PC-9 (cell line): Measurements from ENCODE around the gene THADA.

ENCODE experiments used
- EZH2 ChIP-seq: fragments of 200-600 bp; sonication (generic); IDR thresholded peaks from 2 replicates; pipeline ENCODE4 v1.8.0; 2017; ENCODE audit warnings: antibody characterized with exemption, low read depth
- TF ChIP-seq, protein P1 (sequence below): fragments of 200-600 bp; sonication (generic); conservative IDR thresholded peaks from 2 replicates; pipeline ENCODE4 v1.6.1; 2017; ENCODE audit warnings: mixed run types, antibody characterized with exemption, mild to moderate bottlenecking, moderate library complexity

DNA sequence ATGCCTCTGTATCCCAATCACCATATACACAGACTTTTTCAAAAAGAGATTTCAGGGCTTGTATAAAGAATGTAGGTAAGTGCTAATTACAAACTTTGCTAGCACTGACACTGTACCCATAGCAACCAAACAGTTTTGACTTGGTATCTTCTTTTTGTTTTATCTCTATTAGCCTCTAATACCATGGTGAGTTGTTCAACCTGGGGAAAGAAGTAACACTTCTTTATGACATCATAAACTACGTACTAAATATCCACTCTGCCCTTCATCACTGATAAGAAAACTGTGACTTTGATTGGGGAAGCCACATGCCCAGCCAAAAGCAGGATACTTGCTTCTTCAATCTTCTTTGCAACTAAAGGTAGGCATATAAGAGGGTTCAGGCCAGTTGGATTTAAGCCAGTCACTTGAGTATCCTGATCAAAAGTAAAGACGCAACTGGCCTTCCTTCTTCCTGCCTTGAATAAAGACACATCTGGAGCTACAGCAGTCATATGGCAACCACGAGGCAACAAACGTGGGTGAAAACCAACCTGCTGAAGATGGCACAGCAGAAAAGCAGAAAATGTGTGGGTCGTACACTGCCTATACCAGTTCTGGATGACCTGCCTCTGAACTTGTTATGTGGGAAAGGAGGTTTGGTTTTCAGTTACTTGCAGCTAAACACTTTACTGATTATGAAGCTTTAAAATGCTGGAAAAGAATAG, 16.4 kb downstream of the THADA start:
- TF ChIP-seq, protein P1, sequence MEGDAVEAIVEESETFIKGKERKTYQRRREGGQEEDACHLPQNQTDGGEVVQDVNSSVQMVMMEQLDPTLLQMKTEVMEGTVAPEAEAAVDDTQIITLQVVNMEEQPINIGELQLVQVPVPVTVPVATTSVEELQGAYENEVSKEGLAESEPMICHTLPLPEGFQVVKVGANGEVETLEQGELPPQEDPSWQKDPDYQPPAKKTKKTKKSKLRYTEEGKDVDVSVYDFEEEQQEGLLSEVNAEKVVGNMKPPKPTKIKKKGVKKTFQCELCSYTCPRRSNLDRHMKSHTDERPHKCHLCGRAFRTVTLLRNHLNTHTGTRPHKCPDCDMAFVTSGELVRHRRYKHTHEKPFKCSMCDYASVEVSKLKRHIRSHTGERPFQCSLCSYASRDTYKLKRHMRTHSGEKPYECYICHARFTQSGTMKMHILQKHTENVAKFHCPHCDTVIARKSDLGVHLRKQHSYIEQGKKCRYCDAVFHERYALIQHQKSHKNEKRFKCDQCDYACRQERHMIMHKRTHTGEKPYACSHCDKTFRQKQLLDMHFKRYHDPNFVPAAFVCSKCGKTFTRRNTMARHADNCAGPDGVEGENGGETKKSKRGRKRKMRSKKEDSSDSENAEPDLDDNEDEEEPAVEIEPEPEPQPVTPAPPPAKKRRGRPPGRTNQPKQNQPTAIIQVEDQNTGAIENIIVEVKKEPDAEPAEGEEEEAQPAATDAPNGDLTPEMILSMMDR: no peak
- no peak for TF ChIP-seq EZH2
